ENCODE results near the gene PPA2. TPM values are rescaled to one million over a fixed set of nuclear protein-coding genes. Genes with fewer than 3 reads are reported as not detected.

PPA2 gene
- total RNA-seq, 4 donors from 2014 or later, result 85.4 to 170 (median 113) TPM

GRCh38 chr4:105345838-105346237, 128.0 kb downstream of the PPA2 start:
- no peak for TF ChIP-seq EP300 (IDR thresholded peaks at IDR 0.05)
- no peak for TF ChIP-seq POLR2AphosphoS5 (IDR thresholded peaks at IDR 0.05)
- no peak for TF ChIP-seq POLR2A (IDR thresholded peaks at IDR 0.05)
- TF ChIP-seq CTCF (IDR thresholded peaks at IDR 0.05), result no peak
- no peak overlapping the region for H3K4me3 ChIP-seq
- no peak overlapping the region for H3K27ac ChIP-seq
- no peaks in the 10 kb centered on the region for H3K36me3 ChIP-seq
- no peak for DNase-seq (ENCODE audit: low spot score in 2 of 2)
- no peaks in the 10 kb centered on the region for H3K9me3 ChIP-seq
- H3K4me1 ChIP-seq, result no peaks in the 10 kb centered on the region
- H3K27me3 ChIP-seq, result no peaks in the 10 kb centered on the region
- 97% methylated on average over 2 of the region's 2 CpGs for WGBS

- 87% methylated on average over 2 of the region's 2 CpGs for WGBS
- no peak overlapping the region for H3K27ac ChIP-seq
- no peaks in the 10 kb centered on the region for H3K9me3 ChIP-seq
- DNase-seq (ENCODE audit: low spot score in 2 of 2), result no peak
- no peaks in the 10 kb centered on the region for H3K36me3 ChIP-seq
- H3K4me3 ChIP-seq, result no peak overlapping the region
- no peaks in the 10 kb centered on the region for H3K4me1 ChIP-seq
- TF ChIP-seq EP300 (IDR thresholded peaks at IDR 0.05), result no peak
- TF ChIP-seq POLR2A (IDR thresholded peaks at IDR 0.05), result no peak
- no peak for TF ChIP-seq POLR2AphosphoS5 (IDR thresholded peaks at IDR 0.05)
- H3K27me3 ChIP-seq, result no peaks in the 10 kb centered on the region
These were observed 128.5 kb downstream of the PPA2 start for GRCh38 chr4:105345358-105345757.

- Histone ChIP-seq H3K36me3 (no peaks in the 10 kb centered on the region), H3K4me3 (no peak overlapping the region), H3K9me3 (no peaks in the 10 kb centered on the region), H3K4me1 (no peaks in the 10 kb centered on the region), H3K27me3 (no peaks in the 10 kb centered on the region), H3K27ac (no peak overlapping the region)
- TF ChIP-seq CTCF (IDR thresholded peaks at IDR 0.05) (no peak), POLR2A (IDR thresholded peaks at IDR 0.05) (no peak), EP300 (IDR thresholded peaks at IDR 0.05) (no peak), POLR2AphosphoS5 (IDR thresholded peaks at IDR 0.05) (no peak)
- DNase-seq (ENCODE audit: low spot score in 2 of 2), result no peak
These were observed 129.7 kb downstream of the PPA2 start for GRCh38 chr4:105344141-105344540.

DNA sequence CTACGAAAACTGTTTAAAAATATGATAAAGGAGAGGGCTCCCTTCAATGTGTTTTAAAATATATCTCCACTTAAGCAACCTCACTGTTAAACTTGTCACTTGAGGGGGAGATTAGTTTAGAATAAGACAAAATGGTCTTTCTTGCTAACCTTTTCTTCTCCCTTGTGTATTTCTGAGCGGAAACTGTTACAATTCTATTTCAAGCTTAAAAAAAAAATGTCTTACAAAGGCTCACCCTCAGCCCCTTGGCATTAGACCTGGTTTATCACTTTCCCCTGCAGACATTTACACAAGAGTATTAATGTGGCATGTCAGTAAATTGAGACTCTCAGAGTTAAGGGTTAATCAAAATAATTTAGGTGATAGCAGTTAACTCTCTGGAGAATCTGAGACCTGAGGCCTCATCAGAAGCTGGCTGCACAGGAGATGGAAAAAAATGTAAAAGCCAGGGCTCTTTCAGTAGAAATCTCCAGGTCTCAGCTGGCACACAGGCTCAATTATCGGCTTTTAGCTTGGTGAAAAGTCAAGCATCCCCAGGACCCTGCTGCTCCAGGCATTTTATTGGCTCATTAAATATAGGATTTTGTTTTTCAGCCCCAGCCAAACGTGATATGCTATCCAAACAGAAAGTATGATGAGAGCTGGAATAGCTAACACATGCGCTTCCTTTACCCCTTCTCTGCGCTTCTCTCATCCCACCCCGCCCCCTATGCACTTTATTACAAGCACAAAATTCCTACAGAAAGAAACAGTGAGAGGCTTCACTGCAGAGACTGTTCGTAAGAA, 130.5 kb downstream of the PPA2 start:
- H3K27ac ChIP-seq, result no peak overlapping the region
- TF ChIP-seq CTCF (IDR thresholded peaks at IDR 0.05) (no peak), EP300 (IDR thresholded peaks at IDR 0.05) (no peak), POLR2A (IDR thresholded peaks at IDR 0.05) (no peak), POLR2AphosphoS5 (IDR thresholded peaks at IDR 0.05) (no peak)
- no peak for DNase-seq (ENCODE audit: low spot score in 2 of 2)
- H3K27me3 ChIP-seq, result no peaks in the 10 kb centered on the region
- no peaks in the 10 kb centered on the region for H3K9me3 ChIP-seq
- H3K36me3 ChIP-seq, result no peaks in the 10 kb centered on the region
- H3K4me3 ChIP-seq, result no peak overlapping the region
- H3K4me1 ChIP-seq, result no peaks in the 10 kb centered on the region
- WGBS, result 65% methylated on average over 8 of the region's 8 CpGs

GRCh38 chr4:105329081-105329480, 144.8 kb downstream of the PPA2 start:
- Histone ChIP-seq H3K36me3 (no peaks in the 10 kb centered on the region), H3K4me1 (no peaks in the 10 kb centered on the region), H3K4me3 (no peak overlapping the region), H3K27ac (no peak overlapping the region), H3K9me3 (no peaks in the 10 kb centered on the region), H3K27me3 (no peaks in the 10 kb centered on the region)
- TF ChIP-seq CTCF (IDR thresholded peaks at IDR 0.05), result no peak
- TF ChIP-seq EP300 (IDR thresholded peaks at IDR 0.05), result no peak
- TF ChIP-seq POLR2A (IDR thresholded peaks at IDR 0.05), result no peak
- TF ChIP-seq POLR2AphosphoS5 (IDR thresholded peaks at IDR 0.05), result no peak
- DNase-seq (ENCODE audit: low spot score in 2 of 2), result no peak
- WGBS, result 93% methylated on average over 1 of the region's 1 CpG

Data from suprapubic skin (tissue), 4 donors.